Ovary (tissue), 9 donors: Measurements from ENCODE around the gene STX3. TPM values are rescaled to one million over a fixed set of nuclear protein-coding genes. Genes with fewer than 3 reads are reported as not detected.
"Not testable (repeated sequence)": the region's sequence is repeated elsewhere in the genome, so short reads cannot be mapped to it uniquely, and the experiment has no call there.

Source experiments
- DNase-seq, 5 donors: peaks; one replicate each; pipeline ENCODE4 v3.0.0-alpha.2; 2019 to 2020
- H3K27ac ChIP-seq, 2 donors: fragments of 200-600 bp; one replicate each; pipeline versions ENCODE4 v1.5.1 to v1.8.0; 2019 to 2022
- H3K27me3 ChIP-seq: fragments of 200-600 bp; one replicate; pipeline ENCODE4 v1.8.0; 2022
- H3K36me3 ChIP-seq: fragments of 200-600 bp; sonication (generic); one replicate; pipeline ENCODE4 v1.5.1; 2019
- H3K4me1 ChIP-seq: one replicate; pipeline ENCODE4 v1.8.1; 2013; ENCODE audit warnings: mild to moderate bottlenecking, moderate library complexity; ENCODE audit not compliant: insufficient read depth
- H3K4me3 ChIP-seq: fragments of 200-600 bp; sonication (generic); one replicate; pipeline ENCODE4 v1.5.1; 2017
- H3K9me3 ChIP-seq, 2 donors: fragments of 200-600 bp in 1 of 2; sonication (generic) in 1 of 2; one replicate each; pipeline versions ENCODE4 v1.5.1 to v1.8.1; 2013 to 2019; ENCODE audit warnings: mild to moderate bottlenecking in 1 of 2, moderate library complexity in 1 of 2
- CTCF ChIP-seq, 3 donors: fragments of 450-650 bp in 2 of 3; fragments of 200-600 bp in 1 of 3; IDR thresholded peaks; one replicate each; pipeline versions ENCODE4 v1.5.1 to v1.8.0; 2016 to 2022; ENCODE audit warnings: antibody characterized with exemption in 3 of 3, mild to moderate bottlenecking in 1 of 3
- EP300 ChIP-seq: sonication (generic); formaldehyde crosslinking; IDR thresholded peaks from one replicate; pipeline ENCODE4 v1.6.1; 2017; ENCODE audit warnings: antibody characterized with exemption
- POLR2A ChIP-seq: fragments of 450-650 bp; IDR thresholded peaks from one replicate; pipeline ENCODE4 v1.6.1; 2017; ENCODE audit warnings: antibody characterized with exemption, mild to moderate bottlenecking, moderate library complexity
- WGBS, 3 donors: extraction: QIAGEN DNeasy Blood & Tissue Kit in 1 of 3; methylation state at CpG; one replicate each; pipeline versions ENCODE4 v1.1.5 to v1.1.7; 2013 to 2017; 5-methylcytosine and 5-hydroxymethylcytosine counted together
- intact Hi-C, 4 donors: fragments of 100-400 bp; cut with DNase I; formaldehyde crosslinking; loops; one replicate each; pipeline versions ENCODE4 v1.11.0 to v1.15.1; 2022 to 2023
- polyA plus RNA-seq, 2 donors: library from polyadenylated mRNA; stranded (reverse); fragments of 200-250 nt in 1 of 2; fragments of 350-450 nt in 1 of 2; fragmentation: Illumina TruSeq in 1 of 2; extraction: RNeasy Lipid Tissue Mini Kit (QIAGEN cat#74804) in 1 of 2; gene quantifications; one replicate each; pipeline ENCODE4 v1.2.3, GENCODE V29; 2013 to 2014
- total RNA-seq, 7 donors: library from RNA; depleted of rRNA in 2 of 7; stranded (reverse); fragments of >200 nt in 2 of 7; fragmentation: NEBNext Ultra II Directional in 3 of 7; extraction: Animal tissue kit (Norgen Biotek cat#: 25700) in 3 of 7; gene quantifications; one replicate each; pipeline versions ENCODE4 v1.1.0 to v1.2.4, GENCODE V29; 2016 to 2023
- donor health status: DM: no; HTN: no; CAD: no; lungs with moderate emphysema.
- donor health status: DM: no; HTN: no; CAD: no.
- donor health status: Bipolar disorder and iron deficiency.
- donor health status: DM: yes; HTN: yes; CAD: no.
- donor health status: DM: no; HTN: no; CAD: no.
- donor health status: DM: yes; HTN: yes; CAD: no.

Gene STX3
- total and polyA plus RNA-seq, 9 donors = 13.3 to 29.4 (median 16.2) TPM

GRCh38 chr11:59812220-59812619 lies 57.0 kb downstream of the STX3 start:
- no peak for DNase-seq
- H3K36me3 ChIP-seq = no peaks in the 10 kb centered on the region
- TF ChIP-seq CTCF (IDR thresholded peaks at IDR 0.05) = no peak
- TF ChIP-seq POLR2A = no peak
- no peak for TF ChIP-seq EP300
- no peaks in the 10 kb centered on the region for H3K9me3 ChIP-seq
- 80 to 81% (median 81%) methylated on average over 2 of the region's 2 CpGs for WGBS, 3 donors
- H3K4me3 ChIP-seq = no peak overlapping the region
- no peak overlapping the region for H3K27ac ChIP-seq
- H3K4me1 ChIP-seq = peaks cover 5% of the 10 kb centered on the region
- intact Hi-C loops = no loop called here
- H3K27me3 ChIP-seq = no peaks in the 10 kb centered on the region

GRCh38 chr11:59813364-59813763 lies 58.2 kb downstream of the STX3 start:
- Histone ChIP-seq H3K4me1 (peaks cover 5% of the 10 kb centered on the region), H3K4me3 (no peak overlapping the region), H3K36me3 (no peaks in the 10 kb centered on the region), H3K27ac (no peak overlapping the region), H3K27me3 (no peaks in the 10 kb centered on the region), H3K9me3 (no peaks in the 10 kb centered on the region)
- intact Hi-C loops = no loop called here
- DNase-seq = no peak
- TF ChIP-seq CTCF (IDR thresholded peaks at IDR 0.05) (no peak), EP300 (no peak), POLR2A (no peak)
- WGBS, 3 donors = 92 to 100% (median 96%) methylated on average over 1 of the region's 1 CpG

- TF ChIP-seq EP300 (no peak), CTCF (IDR thresholded peaks at IDR 0.05) (no peak), POLR2A (no peak)
Observed at GRCh38 chr11:59814021-59814420, 58.8 kb downstream of the STX3 start.

GRCh38 chr11:59815754-59816153 lies 60.6 kb downstream of the STX3 start:
- Histone ChIP-seq H3K36me3 (no peaks in the 10 kb centered on the region), H3K4me1 (peaks cover 6% of the 10 kb centered on the region), H3K4me3 (no peak overlapping the region), H3K9me3 (no peaks in the 10 kb centered on the region), H3K27me3 (no peaks in the 10 kb centered on the region), H3K27ac (peak overlapping the region in 1 of 2 donors; percentile 34)
- intact Hi-C loops = no loop called here
- no peak for TF ChIP-seq EP300
- no peak for DNase-seq
- 63 to 84% (median 67%) methylated on average over 1 of the region's 1 CpG for WGBS, 3 donors

More at GRCh38 chr11:59814021-59814420, 58.8 kb downstream of the STX3 start:
- 4 to 23% (median 6%) methylated on average over 1 of the region's 1 CpG for WGBS, 3 donors
- intact Hi-C loops = no loop called here
- DNase-seq = no peak
- Histone ChIP-seq H3K9me3 (no peaks in the 10 kb centered on the region), H3K36me3 (no peaks in the 10 kb centered on the region), H3K4me1 (peaks cover 6% of the 10 kb centered on the region), H3K27ac (peak overlapping the region in 1 of 2 donors; percentile 20), H3K4me3 (no peak overlapping the region), H3K27me3 (no peaks in the 10 kb centered on the region)

- H3K4me1 ChIP-seq, H3K27ac ChIP-seq, H3K36me3 ChIP-seq, H3K27me3 ChIP-seq, intact Hi-C loops, DNase-seq, H3K4me3 ChIP-seq, H3K9me3 ChIP-seq: not testable (repeated sequence)
- 44 to 64% (median 62%) methylated on average over 1 of the region's 1 CpG for WGBS, 3 donors
Observed at GRCh38 chr11:59816434-59816833, 61.3 kb downstream of the STX3 start.

GRCh38 chr11:59818572-59818971 lies 63.4 kb downstream of the STX3 start:
- intact Hi-C loops = no loop called here

More at GRCh38 chr11:59818572-59818971, 63.4 kb downstream of the STX3 start:
- Histone ChIP-seq H3K4me1 (peaks cover 6% of the 10 kb centered on the region), H3K9me3 (no peaks in the 10 kb centered on the region), H3K4me3 (no peak overlapping the region), H3K27ac (no peak overlapping the region), H3K27me3 (no peaks in the 10 kb centered on the region), H3K36me3 (no peaks in the 10 kb centered on the region)
- DNase-seq = no peak
- TF ChIP-seq POLR2A = no peak
- no peak for TF ChIP-seq CTCF (IDR thresholded peaks at IDR 0.05)
- TF ChIP-seq EP300 = no peak
- WGBS, 3 donors = 80 to 84% (median 81%) methylated on average over 4 of the region's 4 CpGs
